ENCODE measurements around the gene RASSF8.

GRCh38 chr12:26000898-26001297 is 42.4 kb downstream of the RASSF8 start:
- TF ChIP-seq CTCF (IDR thresholded peaks at IDR 0.05; ENCODE audit: low read length) (no peak), EZH2 (optimal IDR thresholded peaks at IDR 0.05; ENCODE audit: low read depth, low read length) (no peak), EZH2phosphoT487 (IDR thresholded peaks at IDR 0.05; ENCODE audit: low read length) (no peak)

Data from MM.1S (cell line).